GM21576 (cell line): Measurements from ENCODE around the gene TIFAB.

Experiments
- ATAC-seq: cut with Tn5 transposase; IDR thresholded peaks from one replicate; pipeline ENCODE4 v1.9.1; 2021; ENCODE audit warnings: mild to moderate bottlenecking, moderate library complexity; ENCODE audit not compliant: unreplicated experiment

Gene TIFAB

GRCh38 chr5:135482381-135482933, 30.3 kb upstream of the TIFAB start:
- no peak for ATAC-seq

- no peak for ATAC-seq
Measured at GRCh38 chr5:135481909-135482311, 29.8 kb upstream of the TIFAB start.

- no peak for ATAC-seq
Measured at GRCh38 chr5:135481387-135481786, 29.2 kb upstream of the TIFAB start.

- ATAC-seq = no peak
Measured at GRCh38 chr5:135480511-135480910, 28.4 kb upstream of the TIFAB start.

- ATAC-seq = no peak
Measured at GRCh38 chr5:135478938-135479337, 26.8 kb upstream of the TIFAB start.

- ATAC-seq = no peak
Measured at GRCh38 chr5:135477613-135478066, 25.5 kb upstream of the TIFAB start.

GRCh38 chr5:135476615-135477581, 24.7 kb upstream of the TIFAB start:
- ATAC-seq = no peak

- ATAC-seq = no peak
Measured at GRCh38 chr5:135473956-135474670, 22.0 kb upstream of the TIFAB start.

GRCh38 chr5:135472141-135472540, 20.0 kb upstream of the TIFAB start:
- ATAC-seq = no peak

GRCh38 chr5:135471726-135472125, 19.6 kb upstream of the TIFAB start:
- ATAC-seq = no peak

GRCh38 chr5:135469911-135470310, 17.8 kb upstream of the TIFAB start:
- ATAC-seq = no peak

GRCh38 chr5:135468541-135468940, 16.4 kb upstream of the TIFAB start:
- ATAC-seq = no peak

- ATAC-seq = no peak
Measured at GRCh38 chr5:135467871-135468485, 15.8 kb upstream of the TIFAB start.

- no peak for ATAC-seq
Measured at GRCh38 chr5:135467051-135467625, 15.0 kb upstream of the TIFAB start.

- ATAC-seq = peak; percentile 57
Measured at GRCh38 chr5:135466178-135467050, 14.3 kb upstream of the TIFAB start.

- no peak for ATAC-seq
Measured at GRCh38 chr5:135465391-135466122, 13.4 kb upstream of the TIFAB start.

- ATAC-seq = peak; percentile 60
Measured at GRCh38 chr5:135462304-135462703, 10.2 kb upstream of the TIFAB start.

GRCh38 chr5:135461481-135462151, 9.5 kb upstream of the TIFAB start:
- ATAC-seq = no peak
